ENCODE results near the gene ARPIN.
"Not testable (repeated sequence)": the region's sequence is repeated elsewhere in the genome, so short reads cannot be mapped to it uniquely, and the experiment has no call there.

DNA sequence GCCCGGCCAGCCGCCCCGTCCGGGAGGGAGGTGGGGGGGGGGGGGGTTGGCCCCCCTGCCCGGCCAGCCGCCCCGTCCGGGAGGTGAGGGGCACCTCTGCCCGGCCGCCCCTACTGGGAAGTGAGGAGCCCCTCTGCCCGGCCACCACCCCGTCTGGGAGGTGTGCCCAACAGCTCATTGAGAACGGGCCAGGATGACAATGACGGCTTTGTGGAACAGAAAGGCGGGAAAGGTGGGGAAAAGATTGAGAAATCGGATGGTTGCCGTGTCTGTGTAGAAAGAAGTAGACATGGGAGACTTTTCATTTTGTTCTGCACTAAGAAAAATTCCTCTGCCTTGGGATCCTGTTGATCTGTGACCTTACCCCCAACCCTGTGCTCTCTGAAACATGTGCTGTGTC lies 57.9 kb downstream of the ARPIN start:
- TF ChIP-seq, protein P1, sequence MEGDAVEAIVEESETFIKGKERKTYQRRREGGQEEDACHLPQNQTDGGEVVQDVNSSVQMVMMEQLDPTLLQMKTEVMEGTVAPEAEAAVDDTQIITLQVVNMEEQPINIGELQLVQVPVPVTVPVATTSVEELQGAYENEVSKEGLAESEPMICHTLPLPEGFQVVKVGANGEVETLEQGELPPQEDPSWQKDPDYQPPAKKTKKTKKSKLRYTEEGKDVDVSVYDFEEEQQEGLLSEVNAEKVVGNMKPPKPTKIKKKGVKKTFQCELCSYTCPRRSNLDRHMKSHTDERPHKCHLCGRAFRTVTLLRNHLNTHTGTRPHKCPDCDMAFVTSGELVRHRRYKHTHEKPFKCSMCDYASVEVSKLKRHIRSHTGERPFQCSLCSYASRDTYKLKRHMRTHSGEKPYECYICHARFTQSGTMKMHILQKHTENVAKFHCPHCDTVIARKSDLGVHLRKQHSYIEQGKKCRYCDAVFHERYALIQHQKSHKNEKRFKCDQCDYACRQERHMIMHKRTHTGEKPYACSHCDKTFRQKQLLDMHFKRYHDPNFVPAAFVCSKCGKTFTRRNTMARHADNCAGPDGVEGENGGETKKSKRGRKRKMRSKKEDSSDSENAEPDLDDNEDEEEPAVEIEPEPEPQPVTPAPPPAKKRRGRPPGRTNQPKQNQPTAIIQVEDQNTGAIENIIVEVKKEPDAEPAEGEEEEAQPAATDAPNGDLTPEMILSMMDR (IDR thresholded peaks at IDR 0.05) = not testable (repeated sequence)
- TF ChIP-seq ZFX (IDR thresholded peaks at IDR 0.05; ENCODE audit: borderline replicate concordance) = not testable (repeated sequence)
